ENCODE measurements around the gene MYL3.

MYL3 gene

GRCh38 chr3:46893146-46893748 lies 30.0 kb upstream of the MYL3 start:
- Histone ChIP-seq H3K4me1 (ENCODE audit: control insufficient read depth in 1 of 2, insufficient read depth in 2 of 2, low read length in 2 of 2) (peaks cover 9 to 13% of the 10 kb centered on the region in 2 donors), H3K36me3 (ENCODE audit: control insufficient read depth in 1 of 2, insufficient read depth in 2 of 2, low read length in 2 of 2) (no peaks in the 10 kb centered on the region), H3K9me3 (ENCODE audit: control insufficient read depth in 1 of 2, low read length in 2 of 2) (no peaks in the 10 kb centered on the region), H3K9ac (ENCODE audit: low read depth in 1 of 2, low read length in 2 of 2) (no peak overlapping the region), H3K27ac (ENCODE audit: low read depth, low read length) (no peak overlapping the region), H3K27me3 (ENCODE audit: control insufficient read depth in 1 of 2, insufficient read depth in 2 of 2, low read length in 2 of 2) (peaks cover 22 to 27% of the 10 kb centered on the region in 2 donors), H3K4me3 (ENCODE audit: low read depth in 1 of 2, low read length in 2 of 2) (no peak overlapping the region)

GRCh38 chr3:46892285-46893145 lies 29.3 kb upstream of the MYL3 start:
- Histone ChIP-seq H3K4me1 (ENCODE audit: control insufficient read depth in 1 of 2, insufficient read depth in 2 of 2, low read length in 2 of 2) (peaks cover 9 to 13% of the 10 kb centered on the region in 2 donors), H3K36me3 (ENCODE audit: control insufficient read depth in 1 of 2, insufficient read depth in 2 of 2, low read length in 2 of 2) (no peaks in the 10 kb centered on the region), H3K27me3 (ENCODE audit: control insufficient read depth in 1 of 2, insufficient read depth in 2 of 2, low read length in 2 of 2) (peaks cover 16 to 27% of the 10 kb centered on the region in 2 donors), H3K4me3 (ENCODE audit: low read depth in 1 of 2, low read length in 2 of 2) (peak overlapping the region; percentile 54 to 66), H3K27ac (ENCODE audit: low read depth, low read length) (peak overlapping the region; percentile 17), H3K9ac (ENCODE audit: low read depth in 1 of 2, low read length in 2 of 2) (no peak overlapping the region), H3K9me3 (ENCODE audit: control insufficient read depth in 1 of 2, low read length in 2 of 2) (no peaks in the 10 kb centered on the region)

- H3K4me1 ChIP-seq (ENCODE audit: control insufficient read depth in 1 of 2, insufficient read depth in 2 of 2, low read length in 2 of 2), result peaks cover 9 to 13% of the 10 kb centered on the region in 2 donors
- no peak overlapping the region for H3K4me3 ChIP-seq (ENCODE audit: low read depth in 1 of 2, low read length in 2 of 2)
- no peaks in the 10 kb centered on the region for H3K36me3 ChIP-seq (ENCODE audit: control insufficient read depth in 1 of 2, insufficient read depth in 2 of 2, low read length in 2 of 2)
- peaks cover 16 to 28% of the 10 kb centered on the region in 2 donors for H3K27me3 ChIP-seq (ENCODE audit: control insufficient read depth in 1 of 2, insufficient read depth in 2 of 2, low read length in 2 of 2)
- H3K9ac ChIP-seq (ENCODE audit: low read depth in 1 of 2, low read length in 2 of 2), result no peak overlapping the region
- no peaks in the 10 kb centered on the region for H3K9me3 ChIP-seq (ENCODE audit: control insufficient read depth in 1 of 2, low read length in 2 of 2)
- H3K27ac ChIP-seq (ENCODE audit: low read depth, low read length), result no peak overlapping the region
Measured at GRCh38 chr3:46891132-46891531, 27.9 kb upstream of the MYL3 start.

- Histone ChIP-seq H3K36me3 (ENCODE audit: control insufficient read depth in 1 of 2, insufficient read depth in 2 of 2, low read length in 2 of 2) (no peaks in the 10 kb centered on the region), H3K27ac (ENCODE audit: low read depth, low read length) (no peak overlapping the region), H3K4me3 (ENCODE audit: low read depth in 1 of 2, low read length in 2 of 2) (no peak overlapping the region), H3K9me3 (ENCODE audit: control insufficient read depth in 1 of 2, low read length in 2 of 2) (no peaks in the 10 kb centered on the region), H3K27me3 (ENCODE audit: control insufficient read depth in 1 of 2, insufficient read depth in 2 of 2, low read length in 2 of 2) (peaks cover 24 to 35% of the 10 kb centered on the region in 2 donors), H3K9ac (ENCODE audit: low read depth in 1 of 2, low read length in 2 of 2) (no peak overlapping the region), H3K4me1 (ENCODE audit: control insufficient read depth in 1 of 2, insufficient read depth in 2 of 2, low read length in 2 of 2) (peaks cover 9 to 13% of the 10 kb centered on the region in 2 donors)
Measured at GRCh38 chr3:46890132-46890531, 26.9 kb upstream of the MYL3 start.

GRCh38 chr3:46889381-46890110 lies 26.3 kb upstream of the MYL3 start:
- H3K4me1 ChIP-seq (ENCODE audit: control insufficient read depth in 1 of 2, insufficient read depth in 2 of 2, low read length in 2 of 2), result peaks cover 9 to 13% of the 10 kb centered on the region in 2 donors
- peaks cover 30 to 40% of the 10 kb centered on the region in 2 donors for H3K27me3 ChIP-seq (ENCODE audit: control insufficient read depth in 1 of 2, insufficient read depth in 2 of 2, low read length in 2 of 2)
- H3K4me3 ChIP-seq (ENCODE audit: low read depth in 1 of 2, low read length in 2 of 2), result no peak overlapping the region
- no peaks in the 10 kb centered on the region for H3K36me3 ChIP-seq (ENCODE audit: control insufficient read depth in 1 of 2, insufficient read depth in 2 of 2, low read length in 2 of 2)
- no peak overlapping the region for H3K9ac ChIP-seq (ENCODE audit: low read depth in 1 of 2, low read length in 2 of 2)
- H3K9me3 ChIP-seq (ENCODE audit: control insufficient read depth in 1 of 2, low read length in 2 of 2), result no peaks in the 10 kb centered on the region
- no peak overlapping the region for H3K27ac ChIP-seq (ENCODE audit: low read depth, low read length)

GRCh38 chr3:46888705-46889104 lies 25.5 kb upstream of the MYL3 start:
- no peak overlapping the region for H3K4me3 ChIP-seq (ENCODE audit: low read depth in 1 of 2, low read length in 2 of 2)
- H3K27me3 ChIP-seq (ENCODE audit: control insufficient read depth in 1 of 2, insufficient read depth in 2 of 2, low read length in 2 of 2), result peaks cover 38 to 49% of the 10 kb centered on the region in 2 donors
- H3K9me3 ChIP-seq (ENCODE audit: control insufficient read depth in 1 of 2, low read length in 2 of 2), result no peaks in the 10 kb centered on the region
- no peak overlapping the region for H3K9ac ChIP-seq (ENCODE audit: low read depth in 1 of 2, low read length in 2 of 2)
- peaks cover 9 to 13% of the 10 kb centered on the region in 2 donors for H3K4me1 ChIP-seq (ENCODE audit: control insufficient read depth in 1 of 2, insufficient read depth in 2 of 2, low read length in 2 of 2)
- H3K27ac ChIP-seq (ENCODE audit: low read depth, low read length), result no peak overlapping the region
- no peaks in the 10 kb centered on the region for H3K36me3 ChIP-seq (ENCODE audit: control insufficient read depth in 1 of 2, insufficient read depth in 2 of 2, low read length in 2 of 2)

- Histone ChIP-seq H3K27ac (ENCODE audit: low read depth, low read length) (no peak overlapping the region), H3K36me3 (ENCODE audit: control insufficient read depth in 1 of 2, insufficient read depth in 2 of 2, low read length in 2 of 2) (no peaks in the 10 kb centered on the region), H3K9me3 (ENCODE audit: control insufficient read depth in 1 of 2, low read length in 2 of 2) (no peaks in the 10 kb centered on the region), H3K4me1 (ENCODE audit: control insufficient read depth in 1 of 2, insufficient read depth in 2 of 2, low read length in 2 of 2) (peaks cover 9 to 13% of the 10 kb centered on the region in 2 donors), H3K27me3 (ENCODE audit: control insufficient read depth in 1 of 2, insufficient read depth in 2 of 2, low read length in 2 of 2) (peaks cover 41 to 48% of the 10 kb centered on the region in 2 donors), H3K4me3 (ENCODE audit: low read depth in 1 of 2, low read length in 2 of 2) (no peak overlapping the region), H3K9ac (ENCODE audit: low read depth in 1 of 2, low read length in 2 of 2) (no peak overlapping the region)
Measured at GRCh38 chr3:46887980-46888494, 24.8 kb upstream of the MYL3 start.

GRCh38 chr3:46885612-46886011 lies 22.4 kb upstream of the MYL3 start:
- H3K36me3 ChIP-seq (ENCODE audit: control insufficient read depth in 1 of 2, insufficient read depth in 2 of 2, low read length in 2 of 2), result no peaks in the 10 kb centered on the region
- no peak overlapping the region for H3K27ac ChIP-seq (ENCODE audit: low read depth, low read length)
- peaks cover 33 to 38% of the 10 kb centered on the region in 2 donors for H3K27me3 ChIP-seq (ENCODE audit: control insufficient read depth in 1 of 2, insufficient read depth in 2 of 2, low read length in 2 of 2)
- no peak overlapping the region for H3K4me3 ChIP-seq (ENCODE audit: low read depth in 1 of 2, low read length in 2 of 2)
- no peak overlapping the region for H3K9ac ChIP-seq (ENCODE audit: low read depth in 1 of 2, low read length in 2 of 2)
- peaks cover 0 to 5% of the 10 kb centered on the region in 2 donors for H3K4me1 ChIP-seq (ENCODE audit: control insufficient read depth in 1 of 2, insufficient read depth in 2 of 2, low read length in 2 of 2)
- H3K9me3 ChIP-seq (ENCODE audit: control insufficient read depth in 1 of 2, low read length in 2 of 2), result no peaks in the 10 kb centered on the region

- H3K4me3 ChIP-seq (ENCODE audit: low read depth in 1 of 2, low read length in 2 of 2), result no peak overlapping the region
- H3K4me1 ChIP-seq (ENCODE audit: control insufficient read depth in 1 of 2, insufficient read depth in 2 of 2, low read length in 2 of 2), result peaks cover 0 to 5% of the 10 kb centered on the region in 2 donors
- H3K9ac ChIP-seq (ENCODE audit: low read depth in 1 of 2, low read length in 2 of 2), result no peak overlapping the region
- no peak overlapping the region for H3K27ac ChIP-seq (ENCODE audit: low read depth, low read length)
- no peaks in the 10 kb centered on the region for H3K36me3 ChIP-seq (ENCODE audit: control insufficient read depth in 1 of 2, insufficient read depth in 2 of 2, low read length in 2 of 2)
- no peaks in the 10 kb centered on the region for H3K9me3 ChIP-seq (ENCODE audit: control insufficient read depth in 1 of 2, low read length in 2 of 2)
- H3K27me3 ChIP-seq (ENCODE audit: control insufficient read depth in 1 of 2, insufficient read depth in 2 of 2, low read length in 2 of 2), result peaks cover 37 to 43% of the 10 kb centered on the region in 2 donors
Measured at GRCh38 chr3:46884929-46885328, 21.7 kb upstream of the MYL3 start.
